Upper lobe of left lung (tissue), 4 donors: ENCODE results near the gene FYB2.

Experiments used
- POLR2A ChIP-seq, 4 donors: fragments of 450-650 bp; IDR thresholded peaks; one replicate each; pipeline ENCODE4 v1.5.1; 2016 to 2017; ENCODE audit warnings: antibody characterized with exemption in 4 of 4, mild to moderate bottlenecking in 2 of 4
- TF ChIP-seq, protein P1 (sequence below), 6 experiments: fragments of 450-650 bp in 4 of 6; fragments of 200-600 bp in 2 of 6; sonication (generic) in 2 of 6; IDR thresholded peaks; one replicate each; pipeline ENCODE4 v1.5.1; 2016 to 2019; ENCODE audit warnings: antibody characterized with exemption in 6 of 6

DNA sequence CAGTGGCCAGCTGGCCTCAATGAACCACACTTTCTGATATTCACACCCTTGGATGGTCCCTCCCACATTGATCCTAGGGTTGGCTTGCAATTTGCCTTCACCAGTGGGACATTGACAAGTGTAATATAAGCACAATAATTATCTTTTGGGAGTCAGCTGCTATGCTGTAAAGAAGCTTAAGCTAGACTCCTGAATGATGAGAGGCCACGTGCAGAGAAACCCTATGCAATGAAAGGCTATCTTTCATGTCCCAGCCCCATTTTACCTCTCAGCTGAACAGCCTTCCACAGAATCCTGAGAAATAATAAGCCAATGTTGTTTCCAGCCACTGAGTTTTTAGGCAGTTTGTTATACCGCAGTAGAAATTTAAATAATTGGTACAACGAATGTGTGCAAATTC is 24.3 kb upstream of the FYB2 start:
- TF ChIP-seq, protein P1, sequence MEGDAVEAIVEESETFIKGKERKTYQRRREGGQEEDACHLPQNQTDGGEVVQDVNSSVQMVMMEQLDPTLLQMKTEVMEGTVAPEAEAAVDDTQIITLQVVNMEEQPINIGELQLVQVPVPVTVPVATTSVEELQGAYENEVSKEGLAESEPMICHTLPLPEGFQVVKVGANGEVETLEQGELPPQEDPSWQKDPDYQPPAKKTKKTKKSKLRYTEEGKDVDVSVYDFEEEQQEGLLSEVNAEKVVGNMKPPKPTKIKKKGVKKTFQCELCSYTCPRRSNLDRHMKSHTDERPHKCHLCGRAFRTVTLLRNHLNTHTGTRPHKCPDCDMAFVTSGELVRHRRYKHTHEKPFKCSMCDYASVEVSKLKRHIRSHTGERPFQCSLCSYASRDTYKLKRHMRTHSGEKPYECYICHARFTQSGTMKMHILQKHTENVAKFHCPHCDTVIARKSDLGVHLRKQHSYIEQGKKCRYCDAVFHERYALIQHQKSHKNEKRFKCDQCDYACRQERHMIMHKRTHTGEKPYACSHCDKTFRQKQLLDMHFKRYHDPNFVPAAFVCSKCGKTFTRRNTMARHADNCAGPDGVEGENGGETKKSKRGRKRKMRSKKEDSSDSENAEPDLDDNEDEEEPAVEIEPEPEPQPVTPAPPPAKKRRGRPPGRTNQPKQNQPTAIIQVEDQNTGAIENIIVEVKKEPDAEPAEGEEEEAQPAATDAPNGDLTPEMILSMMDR (IDR thresholded peaks at IDR 0.05): no peak
- no peak for TF ChIP-seq POLR2A (IDR thresholded peaks at IDR 0.05)
